HepG2 (cell line): ENCODE measurements around the gene MIER1. TPM values are rescaled to one million over a fixed set of nuclear protein-coding genes. Genes with fewer than 3 reads are reported as not detected.

Experiments
- ATAC-seq: fragments of 200-7000 bp; cut with Tn5 transposase; 3 replicates; pipeline ENCODE4 v1.9.1; 2020; ENCODE audit warnings: mild to moderate bottlenecking, moderate library complexity
- BruUV-seq: library from RNA; stranded (reverse); fragments of 400-500 nt; replicated peaks from 2 replicates; lab custom pipeline; 2021; lab: Mats Ljungman, UMichigan
- CTCF ChIA-PET: fragments of 300-600 bp; formaldehyde crosslinking; extraction: SDS; loops from one replicate; lab custom pipeline; 2021; ENCODE audit warnings: low total read pairs, inconsistent platforms, low intra/inter-chr PET ratio; lab: Yijun Ruan, JAX
- POLR2A ChIA-PET: fragments of 350-600 bp; sonication (Branson Sonifier 250); formaldehyde crosslinking; loops from one replicate; lab custom pipeline; 2020; ENCODE audit warnings: antibody characterized with exemption, inconsistent platforms; lab: Yijun Ruan, JAX
- DNase-seq: peaks from one replicate; pipeline ENCODE4 v3.0.0-alpha.2; 2015; ENCODE audit warnings: low spot score
- FAIRE-seq: peaks from 3 replicates; lab custom pipeline; 2011; peaks lifted over from hg19 to GRCh38; lab: Jason Lieb, UNC
- H2AFZ ChIP-seq: one replicate; pipeline ENCODE4 v1.6.1; 2011; ENCODE audit warnings: low read length, inconsistent platforms
- H3K27ac ChIP-seq: fragments of 300-600 bp; 3 replicates; pipeline ENCODE4 v1.8.0; 2011; ENCODE audit warnings: mixed run types, mild to moderate bottlenecking, mixed read lengths, low read length, inconsistent platforms; ENCODE audit not compliant: insufficient read depth; ENCODE audit errors: extremely low read length
- H3K27me3 ChIP-seq, 2 experiments: fragments of 200-600 bp in 1 of 2; 2 replicates in 1 of 2; 3 replicates in 1 of 2; pipeline versions ENCODE4 v1.6.0 to v1.8.0; 2011; ENCODE audit warnings: low read length in 2 of 2, mild to moderate bottlenecking in 2 of 2, moderate library complexity in 2 of 2, inconsistent platforms in 1 of 2; ENCODE audit not compliant: insufficient read depth in 2 of 2, control insufficient read depth in 1 of 2
- H3K36me3 ChIP-seq, 2 experiments: fragments of 200-600 bp in 1 of 2; replicated peaks in 1 of 2; 2 replicates in 1 of 2; 3 replicates in 1 of 2; pipeline versions ENCODE4 v1.5.1 to v1.8.0; 2011; ENCODE audit warnings: low read length in 2 of 2, inconsistent platforms in 1 of 2; ENCODE audit not compliant: insufficient read depth in 2 of 2, control insufficient read depth in 1 of 2
- H3K4me1 ChIP-seq: 2 replicates; pipeline ENCODE4 v1.5.1; 2012; ENCODE audit warnings: low read length, inconsistent platforms; ENCODE audit not compliant: insufficient read depth
- H3K4me2 ChIP-seq: 2 replicates; pipeline ENCODE4 v1.6.0; 2011; ENCODE audit warnings: low read depth, low read length, inconsistent platforms
- H3K4me3 ChIP-seq, 3 experiments: fragments of 200-600 bp in 1 of 3; sonication (generic), shearing (Covaris generic) in 1 of 3; replicated peaks in 1 of 3; 2 replicates each; pipeline ENCODE4 v1.5.1; 2011 to 2016; ENCODE audit warnings: low read length in 3 of 3, inconsistent platforms in 2 of 3, low read depth in 2 of 3, mild to moderate bottlenecking in 2 of 3, control low read depth in 1 of 3, mixed read lengths in 1 of 3; ENCODE audit not compliant: insufficient read depth in 1 of 3
- H3K79me2 ChIP-seq: one replicate; pipeline ENCODE4 v1.6.1; 2011; ENCODE audit warnings: low read length, inconsistent platforms; ENCODE audit not compliant: insufficient read depth
- H3K9ac ChIP-seq: 2 replicates; pipeline ENCODE4 v1.6.0; 2011; ENCODE audit warnings: mild to moderate bottlenecking, low read depth, low read length, inconsistent platforms; ENCODE audit not compliant: insufficient read depth
- H3K9me3 ChIP-seq: 2 replicates; pipeline ENCODE4 v1.5.1; 2012; ENCODE audit warnings: mild to moderate bottlenecking, low read length
- H4K20me1 ChIP-seq: 2 replicates; pipeline ENCODE4 v1.6.0; 2011; ENCODE audit warnings: inconsistent platforms, mild to moderate bottlenecking, low read length, moderate library complexity; ENCODE audit not compliant: insufficient read depth
- POGK ChIP-seq: sonication (generic); formaldehyde crosslinking; conservative IDR thresholded peaks from 2 replicates; pipeline ENCODE4 v1.8.0; 2022; ENCODE audit warnings: mild to moderate bottlenecking, moderate library complexity, missing genetic modification reagents
- REPIN1 ChIP-seq: sonication (generic); formaldehyde crosslinking; IDR thresholded peaks from 2 replicates; pipeline ENCODE4 v1.8.0; 2022; ENCODE audit warnings: missing genetic modification reagents, low read depth, mild to moderate bottlenecking, borderline replicate concordance
- TFE3 ChIP-seq: IDR thresholded peaks from 2 replicates; pipeline ENCODE4 v1.6.1; 2016
- ZKSCAN1 ChIP-seq: fragments of 150-350 bp; IDR thresholded peaks from 2 replicates; pipeline ENCODE4 v1.6.1; 2014; ENCODE audit warnings: low read length
- WGBS: methylation state at CpG from one replicate; pipeline ENCODE4 v1.1.6; 2017; ENCODE audit warnings: low lambda C conversion rate; 5-methylcytosine and 5-hydroxymethylcytosine counted together
- in situ Hi-C: cut with HindIII; loops from 2 replicates; pipeline ENCODE4 v1.10.0; 2017; ENCODE audit warnings: low pct_unique_long_range_greater_than_20kb; ENCODE audit not compliant: extremely low pct_ligation_motif_present
- intact Hi-C: fragments of 100-400 bp; cut with micrococcal nuclease; formaldehyde crosslinking; loops from one replicate; pipeline ENCODE4 v1.10.0; 2022; ENCODE audit not compliant: unreplicated experiment
- polyA plus RNA-seq, 8 experiments: library from polyadenylated mRNA; depleted of rRNA in 3 of 8; stranded (reverse) in 7 of 8; unstranded in 1 of 8; fragments of >200 nt; fragmentation: Illumina TruSeq in 4 of 8; extraction: Trizol in 4 of 8; gene quantifications; 2 replicates each; pipeline versions ENCODE4 v1.2.1 to v1.2.3, GENCODE V29; 2011 to 2016; ENCODE audit warnings: low read depth in 4 of 8, missing spikeins in 1 of 8, mixed read lengths in 1 of 8; ENCODE audit not compliant: insufficient read depth in 1 of 8
- total RNA-seq, 5 experiments: library from RNA; depleted of rRNA; stranded (reverse); fragments of >200 nt; fragmentation: Illumina TruSeq; extraction: Trizol; gene quantifications; 2 replicates each; pipeline ENCODE4 v1.2.3, GENCODE V29; 2016; ENCODE audit warnings: low read depth in 1 of 5

The MIER1 gene
- total and polyA plus RNA-seq, 2 of the 13 experiments (the other 11 are each of a cell fraction or from before 2014, with no cell fraction given): 7.0 to 30.4 TPM

GRCh38 chr1:66984491-66984890, 59.7 kb downstream of the MIER1 start:
- H3K36me3 ChIP-seq: peaks cover 9 to 28% of the 10 kb centered on the region in 2 experiments

More at GRCh38 chr1:66984491-66984890, 59.7 kb downstream of the MIER1 start:
- TF ChIP-seq REPIN1 (CRISPR knock-in tag): no peak
- no peak for TF ChIP-seq TFE3 (CRISPR knock-in tag)
- TF ChIP-seq POGK (CRISPR knock-in tag): no peak
- no peak for TF ChIP-seq ZKSCAN1
- Histone ChIP-seq H3K9ac (no peak overlapping the region), H2AFZ (no peak overlapping the region), H3K27me3 (no peaks in the 10 kb centered on the region), H3K79me2 (no peaks in the 10 kb centered on the region), H4K20me1 (no peaks in the 10 kb centered on the region), H3K9me3 (no peaks in the 10 kb centered on the region), H3K4me3 (no peak overlapping the region), H3K4me2 (no peak overlapping the region), H3K4me1 (peaks cover 15% of the 10 kb centered on the region), H3K27ac (no peak overlapping the region)
- ChIA-PET POLR2A (no interaction called here), CTCF (no interaction called here)
- in situ Hi-C loops (no loop called here), intact Hi-C loops (no loop called here)
- WGBS: 98% methylated on average over 1 of the region's 1 CpG
- BruUV-seq: no TSS peak
- DNase-seq (no peak), FAIRE-seq (no peak), ATAC-seq (no peak)
